Measurements from ENCODE around the gene MYO7A. TPM values are rescaled to one million over a fixed set of nuclear protein-coding genes. Genes with fewer than 3 reads are reported as not detected.

The MYO7A gene
- total RNA-seq, 2 donors from 2014 or later, result 15.2 to 22.7 TPM

DNA sequence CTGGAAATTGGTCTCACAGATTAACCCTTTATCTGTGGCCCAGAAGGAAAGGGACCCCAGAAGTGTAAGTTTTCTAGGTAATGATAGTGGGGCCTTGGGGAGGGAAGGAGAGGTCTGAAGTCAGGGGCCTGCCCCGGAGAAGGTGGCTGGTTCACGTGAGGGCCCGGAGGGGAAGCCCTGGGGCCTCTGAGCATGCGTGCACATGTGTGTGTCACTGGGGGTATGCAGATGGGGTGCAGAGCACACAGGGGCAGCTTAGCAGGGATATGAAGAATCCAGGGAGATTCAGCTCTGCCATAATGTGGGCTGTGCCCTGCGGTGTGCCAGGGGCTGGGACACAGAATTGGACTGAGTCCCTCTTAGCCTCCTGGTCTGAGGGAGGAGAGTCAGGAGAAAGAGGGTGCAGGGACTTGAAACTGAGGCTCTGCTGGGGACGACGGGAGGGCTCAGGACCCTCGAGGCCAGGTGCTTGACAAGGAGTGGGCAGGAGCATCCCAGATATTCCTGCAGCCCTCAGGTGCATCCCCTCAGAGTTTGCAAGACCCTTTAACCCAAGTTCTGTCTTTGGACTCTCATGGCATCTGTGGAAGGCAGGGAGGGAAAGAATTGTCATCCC, 15.5 kb downstream of the MYO7A start:
- Histone ChIP-seq H3K9me3 (no peaks in the 10 kb centered on the region), H3K27me3 (replicated peaks; ENCODE audit: insufficient read depth) (no peaks in the 10 kb centered on the region), H3K36me3 (no peaks in the 10 kb centered on the region), H3K27ac (no peak overlapping the region), H3K4me1 (ENCODE audit: control insufficient read depth in 1 of 2, low read depth in 2 of 2) (no peaks in the 10 kb centered on the region), H3K4me3 (no peak overlapping the region)
- no peak for DNase-seq (ENCODE audit: low spot score)
- no peak for ATAC-seq (ENCODE audit: insufficient number of reproducible peaks, low FRiP score, low read depth)
- TF ChIP-seq, protein P1, sequence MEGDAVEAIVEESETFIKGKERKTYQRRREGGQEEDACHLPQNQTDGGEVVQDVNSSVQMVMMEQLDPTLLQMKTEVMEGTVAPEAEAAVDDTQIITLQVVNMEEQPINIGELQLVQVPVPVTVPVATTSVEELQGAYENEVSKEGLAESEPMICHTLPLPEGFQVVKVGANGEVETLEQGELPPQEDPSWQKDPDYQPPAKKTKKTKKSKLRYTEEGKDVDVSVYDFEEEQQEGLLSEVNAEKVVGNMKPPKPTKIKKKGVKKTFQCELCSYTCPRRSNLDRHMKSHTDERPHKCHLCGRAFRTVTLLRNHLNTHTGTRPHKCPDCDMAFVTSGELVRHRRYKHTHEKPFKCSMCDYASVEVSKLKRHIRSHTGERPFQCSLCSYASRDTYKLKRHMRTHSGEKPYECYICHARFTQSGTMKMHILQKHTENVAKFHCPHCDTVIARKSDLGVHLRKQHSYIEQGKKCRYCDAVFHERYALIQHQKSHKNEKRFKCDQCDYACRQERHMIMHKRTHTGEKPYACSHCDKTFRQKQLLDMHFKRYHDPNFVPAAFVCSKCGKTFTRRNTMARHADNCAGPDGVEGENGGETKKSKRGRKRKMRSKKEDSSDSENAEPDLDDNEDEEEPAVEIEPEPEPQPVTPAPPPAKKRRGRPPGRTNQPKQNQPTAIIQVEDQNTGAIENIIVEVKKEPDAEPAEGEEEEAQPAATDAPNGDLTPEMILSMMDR (IDR thresholded peaks at IDR 0.05), result no peak

DNA sequence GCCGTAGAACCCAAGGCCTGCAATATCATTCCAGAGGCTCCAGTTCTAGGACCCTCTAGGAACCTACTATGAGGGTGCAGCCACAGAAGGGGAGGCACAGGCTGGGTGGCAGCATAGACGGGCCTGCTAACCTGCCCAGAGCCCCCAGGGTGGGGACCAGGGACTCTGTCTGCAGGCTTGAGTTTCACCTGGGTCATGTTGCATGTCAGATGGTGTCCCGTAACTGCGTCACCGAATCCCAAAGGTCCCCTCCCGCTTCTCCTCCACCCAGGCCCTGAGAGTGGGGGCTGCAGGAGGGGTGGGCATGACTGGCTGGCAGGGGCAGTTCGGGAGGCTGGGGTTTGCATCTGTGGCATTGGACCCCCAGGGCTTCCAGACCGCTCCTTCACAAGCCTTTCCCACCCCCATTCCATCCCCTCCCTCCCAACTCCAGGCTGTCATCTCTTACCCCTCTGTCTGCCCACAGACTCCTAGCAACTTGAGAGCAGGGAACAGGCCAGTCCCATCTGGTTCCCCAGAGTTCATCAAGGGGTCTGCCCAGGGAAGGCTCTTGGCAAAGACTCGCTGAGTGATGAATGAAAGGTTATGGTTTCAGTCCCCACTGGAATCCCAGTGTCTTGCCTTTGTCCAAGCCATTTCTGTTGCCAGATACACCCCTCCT, 16.3 kb downstream of the MYO7A start:
- TF ChIP-seq, protein P1 (IDR thresholded peaks at IDR 0.05), result no peak
- no peak overlapping the region for H3K4me3 ChIP-seq
- no peak for DNase-seq (ENCODE audit: low spot score)
- H3K4me1 ChIP-seq (ENCODE audit: control insufficient read depth in 1 of 2, low read depth in 2 of 2), result no peaks in the 10 kb centered on the region
- H3K36me3 ChIP-seq, result no peaks in the 10 kb centered on the region
- H3K27me3 ChIP-seq (replicated peaks; ENCODE audit: insufficient read depth), result no peaks in the 10 kb centered on the region
- ATAC-seq (ENCODE audit: insufficient number of reproducible peaks, low FRiP score, low read depth), result no peak
- H3K9me3 ChIP-seq, result no peaks in the 10 kb centered on the region
- no peak overlapping the region for H3K27ac ChIP-seq

DNA sequence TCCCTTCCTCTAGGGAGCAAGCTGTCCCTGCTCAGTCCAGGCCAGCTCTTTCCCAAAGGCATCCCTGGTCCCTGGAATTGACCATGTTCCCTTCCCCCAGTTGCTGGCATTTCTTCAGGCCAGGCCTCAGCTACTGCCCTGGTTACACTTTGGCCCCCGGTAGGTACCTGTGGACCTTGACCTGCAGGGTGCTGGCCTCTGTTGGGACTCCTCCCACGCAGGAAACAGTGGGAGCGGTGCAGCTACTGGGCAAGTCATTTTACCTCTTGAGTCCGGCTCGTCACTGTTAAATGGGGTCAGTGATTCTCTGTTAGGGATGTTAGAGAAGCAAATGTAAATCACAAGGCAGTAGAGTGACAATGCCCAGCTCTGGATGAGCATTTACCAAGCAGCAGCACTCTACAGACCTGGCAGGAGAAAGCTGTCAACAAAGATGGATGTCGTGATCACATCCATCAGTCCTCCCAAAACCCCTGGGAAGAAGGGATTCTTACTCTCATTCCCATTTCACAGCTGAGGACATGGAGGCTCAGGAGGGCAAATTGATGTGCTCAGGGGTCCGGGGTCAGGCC, 16.9 kb downstream of the MYO7A start:
- TF ChIP-seq, protein P1 (IDR thresholded peaks at IDR 0.05), result no peak
- Histone ChIP-seq H3K9me3 (no peaks in the 10 kb centered on the region), H3K36me3 (no peaks in the 10 kb centered on the region), H3K4me3 (no peak overlapping the region), H3K27me3 (replicated peaks; ENCODE audit: insufficient read depth) (no peaks in the 10 kb centered on the region), H3K4me1 (ENCODE audit: control insufficient read depth in 1 of 2, low read depth in 2 of 2) (no peaks in the 10 kb centered on the region), H3K27ac (no peak overlapping the region)
- no peak for DNase-seq (ENCODE audit: low spot score)
- no peak for ATAC-seq (ENCODE audit: insufficient number of reproducible peaks, low FRiP score, low read depth)

GRCh38 chr11:77146261-77147035, 18.4 kb downstream of the MYO7A start:
- TF ChIP-seq, protein P1 (IDR thresholded peaks at IDR 0.05), result no peak
- DNase-seq (ENCODE audit: low spot score) (no peak), ATAC-seq (ENCODE audit: insufficient number of reproducible peaks, low FRiP score, low read depth) (no peak)
- Histone ChIP-seq H3K27ac (no peak overlapping the region), H3K9me3 (no peaks in the 10 kb centered on the region), H3K36me3 (no peaks in the 10 kb centered on the region), H3K4me3 (no peak overlapping the region), H3K4me1 (ENCODE audit: control insufficient read depth in 1 of 2, low read depth in 2 of 2) (no peaks in the 10 kb centered on the region), H3K27me3 (replicated peaks; ENCODE audit: insufficient read depth) (no peaks in the 10 kb centered on the region)

DNA sequence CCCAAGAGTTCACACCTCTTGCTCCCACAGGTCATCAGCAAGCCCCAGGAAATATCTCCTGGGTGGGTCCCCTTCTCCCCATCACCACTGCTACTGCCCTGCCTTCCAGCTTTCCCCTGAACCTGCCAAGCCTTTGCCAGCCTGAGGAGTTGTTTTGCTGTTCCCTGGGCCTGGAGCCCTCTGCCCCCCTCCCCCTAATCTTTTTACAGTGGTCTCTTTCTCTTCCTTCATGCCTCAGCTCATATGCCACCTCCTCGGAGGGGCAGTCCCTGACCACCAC, 18.9 kb downstream of the MYO7A start:
- TF ChIP-seq, protein P1 (IDR thresholded peaks at IDR 0.05), result no peak
- H3K27ac ChIP-seq, result no peak overlapping the region
- H3K27me3 ChIP-seq (replicated peaks; ENCODE audit: insufficient read depth), result no peaks in the 10 kb centered on the region
- no peaks in the 10 kb centered on the region for H3K36me3 ChIP-seq
- no peaks in the 10 kb centered on the region for H3K4me1 ChIP-seq (ENCODE audit: control insufficient read depth in 1 of 2, low read depth in 2 of 2)
- no peak overlapping the region for H3K4me3 ChIP-seq
- ATAC-seq (ENCODE audit: insufficient number of reproducible peaks, low FRiP score, low read depth), result no peak
- no peak for DNase-seq (ENCODE audit: low spot score)
- no peaks in the 10 kb centered on the region for H3K9me3 ChIP-seq

Data from thoracic aorta (tissue), 2 donors.